ENCODE measurements around the gene TESMIN.

The TESMIN gene

DNA sequence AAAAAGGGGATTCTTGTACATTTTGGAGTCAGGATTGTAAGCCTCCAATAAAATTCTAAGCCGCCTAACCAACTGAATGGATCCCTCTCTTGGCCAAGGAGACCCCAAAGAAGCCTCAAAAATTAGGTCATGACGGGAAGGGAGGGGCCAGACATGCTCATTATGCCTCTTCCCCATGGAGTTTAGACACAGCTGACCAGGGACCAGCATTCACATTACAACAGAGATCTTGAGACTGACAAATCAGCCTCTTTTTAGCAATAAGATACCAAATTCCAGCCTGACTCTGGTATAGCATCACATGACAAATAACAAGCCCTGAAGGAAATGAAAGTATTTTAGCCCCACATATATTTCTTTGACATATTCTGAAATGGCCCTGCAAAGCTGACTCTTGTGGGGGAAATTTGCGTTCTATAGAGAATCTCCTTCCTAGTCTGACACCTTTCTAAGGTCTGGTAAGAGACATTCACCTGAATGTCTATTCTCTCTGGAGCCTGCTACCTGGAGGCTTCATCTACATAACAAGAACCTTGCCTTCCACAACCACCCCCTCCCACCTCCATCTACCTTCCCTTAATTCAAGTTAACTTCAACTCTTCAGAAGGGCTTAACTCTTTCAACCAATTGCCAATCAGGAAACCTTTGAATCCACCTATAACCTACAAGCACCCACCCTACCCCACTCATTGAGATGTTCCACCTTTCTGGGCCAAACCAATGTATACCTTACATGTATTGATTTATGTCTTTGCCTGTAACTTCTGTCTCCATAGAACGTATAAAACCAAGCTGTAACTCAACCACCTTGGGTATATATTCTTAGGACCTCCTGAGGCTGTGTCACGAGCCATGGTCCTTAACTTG lies 56.7 kb downstream of the TESMIN start:
- Histone ChIP-seq H3K9me3 (ENCODE audit: severe bottlenecking) (peaks cover 11% of the 10 kb centered on the region), H3K4me3 (ENCODE audit: low read depth, low read length) (no peak overlapping the region), H3K27ac (no peak overlapping the region), H3K36me3 (no peaks in the 10 kb centered on the region), H3K27me3 (ENCODE audit: insufficient read depth, low read depth, severe bottlenecking) (no peaks in the 10 kb centered on the region)
- TF ChIP-seq, protein P1, sequence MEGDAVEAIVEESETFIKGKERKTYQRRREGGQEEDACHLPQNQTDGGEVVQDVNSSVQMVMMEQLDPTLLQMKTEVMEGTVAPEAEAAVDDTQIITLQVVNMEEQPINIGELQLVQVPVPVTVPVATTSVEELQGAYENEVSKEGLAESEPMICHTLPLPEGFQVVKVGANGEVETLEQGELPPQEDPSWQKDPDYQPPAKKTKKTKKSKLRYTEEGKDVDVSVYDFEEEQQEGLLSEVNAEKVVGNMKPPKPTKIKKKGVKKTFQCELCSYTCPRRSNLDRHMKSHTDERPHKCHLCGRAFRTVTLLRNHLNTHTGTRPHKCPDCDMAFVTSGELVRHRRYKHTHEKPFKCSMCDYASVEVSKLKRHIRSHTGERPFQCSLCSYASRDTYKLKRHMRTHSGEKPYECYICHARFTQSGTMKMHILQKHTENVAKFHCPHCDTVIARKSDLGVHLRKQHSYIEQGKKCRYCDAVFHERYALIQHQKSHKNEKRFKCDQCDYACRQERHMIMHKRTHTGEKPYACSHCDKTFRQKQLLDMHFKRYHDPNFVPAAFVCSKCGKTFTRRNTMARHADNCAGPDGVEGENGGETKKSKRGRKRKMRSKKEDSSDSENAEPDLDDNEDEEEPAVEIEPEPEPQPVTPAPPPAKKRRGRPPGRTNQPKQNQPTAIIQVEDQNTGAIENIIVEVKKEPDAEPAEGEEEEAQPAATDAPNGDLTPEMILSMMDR (IDR thresholded peaks at IDR 0.05; ENCODE audit: low read depth, low read length) = no peak
- no peak for DNase-seq

DNA sequence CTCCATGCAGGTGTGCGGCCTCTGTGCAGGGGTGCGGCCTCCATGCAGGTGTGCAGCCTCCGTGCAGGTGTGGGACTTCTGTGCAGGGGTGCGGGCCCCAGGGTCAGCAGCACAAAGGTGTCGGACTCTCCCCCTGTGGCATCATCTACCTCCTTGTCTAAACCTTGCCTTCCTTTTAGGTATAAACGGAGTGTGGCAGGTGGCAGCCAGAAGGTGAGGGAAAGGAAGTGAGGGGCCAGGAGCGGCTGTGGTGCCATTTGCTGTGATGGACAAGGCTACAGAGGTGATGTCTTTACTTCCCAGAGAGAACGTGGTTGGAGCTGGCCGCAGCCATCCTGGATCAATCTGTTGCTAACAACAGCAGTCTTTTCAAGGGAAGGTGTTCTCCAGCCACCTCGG lies 57.8 kb downstream of the TESMIN start:
- Histone ChIP-seq H3K9me3 (ENCODE audit: severe bottlenecking) (peaks cover 4% of the 10 kb centered on the region), H3K27ac (no peak overlapping the region), H3K36me3 (no peaks in the 10 kb centered on the region), H3K4me3 (ENCODE audit: low read depth, low read length) (no peak overlapping the region), H3K27me3 (ENCODE audit: insufficient read depth, low read depth, severe bottlenecking) (no peaks in the 10 kb centered on the region)
- no peak for DNase-seq
- TF ChIP-seq, protein P1 (IDR thresholded peaks at IDR 0.05; ENCODE audit: low read depth, low read length) = no peak

DNA sequence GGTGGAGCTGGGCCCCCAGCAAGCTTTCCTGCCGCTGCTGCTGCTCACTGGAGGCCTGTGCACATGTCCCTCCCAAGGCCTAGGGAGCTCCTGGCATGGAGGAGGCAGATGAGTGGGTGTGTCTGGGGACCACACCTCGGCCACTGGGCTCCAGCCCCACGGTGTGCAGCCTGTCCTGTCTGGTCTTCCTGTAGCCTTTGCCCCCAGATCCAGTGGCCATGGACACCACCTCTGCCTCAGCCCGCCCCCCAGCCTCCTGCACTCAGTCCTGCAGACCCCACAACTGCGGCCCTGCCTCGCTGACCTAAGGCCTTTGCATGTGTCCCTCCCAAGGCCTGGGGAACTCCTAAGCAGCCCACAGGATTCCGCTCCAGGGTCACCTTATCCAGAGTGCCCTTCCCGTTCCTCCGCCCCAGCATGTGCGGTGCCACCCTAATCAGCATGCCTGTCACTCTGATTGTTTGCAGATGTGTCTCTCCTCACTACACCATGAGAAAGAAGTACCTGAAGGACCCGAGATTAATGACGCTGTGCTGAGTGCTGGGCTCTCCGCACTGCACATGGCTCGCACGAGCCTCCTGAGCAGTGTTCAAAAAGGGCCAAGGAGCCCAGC lies 58.3 kb downstream of the TESMIN start:
- Histone ChIP-seq H3K27ac (no peak overlapping the region), H3K9me3 (ENCODE audit: severe bottlenecking) (peaks cover 4% of the 10 kb centered on the region), H3K27me3 (ENCODE audit: insufficient read depth, low read depth, severe bottlenecking) (no peaks in the 10 kb centered on the region), H3K36me3 (no peaks in the 10 kb centered on the region), H3K4me3 (ENCODE audit: low read depth, low read length) (no peak overlapping the region)
- no peak for DNase-seq
- TF ChIP-seq, protein P1 (IDR thresholded peaks at IDR 0.05; ENCODE audit: low read depth, low read length) = no peak

DNA sequence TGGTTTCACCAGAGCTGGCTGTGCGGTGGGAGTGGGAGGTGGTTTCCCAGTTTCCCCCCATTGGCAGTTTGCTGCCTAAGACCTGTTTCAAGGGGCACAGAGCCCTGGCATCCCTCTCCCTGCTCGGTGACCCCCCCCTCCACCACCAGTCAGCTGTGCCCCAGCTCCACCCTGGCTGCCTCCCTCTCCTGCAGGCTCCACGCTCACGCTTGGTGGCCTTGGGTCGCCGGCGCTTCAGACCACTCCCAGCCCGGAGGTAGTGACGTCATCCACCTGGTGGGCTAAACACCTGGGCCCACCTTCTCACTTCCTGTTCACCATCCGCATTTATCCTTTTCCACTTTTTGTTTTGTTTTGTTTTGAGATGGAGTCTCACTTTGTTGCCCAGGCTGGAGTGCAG lies 59.2 kb downstream of the TESMIN start:
- Histone ChIP-seq H3K27ac (no peak overlapping the region), H3K27me3 (ENCODE audit: insufficient read depth, low read depth, severe bottlenecking) (no peaks in the 10 kb centered on the region), H3K36me3 (no peaks in the 10 kb centered on the region), H3K9me3 (ENCODE audit: severe bottlenecking) (peaks cover 4% of the 10 kb centered on the region), H3K4me3 (ENCODE audit: low read depth, low read length) (no peak overlapping the region)
- TF ChIP-seq, protein P1 (IDR thresholded peaks at IDR 0.05; ENCODE audit: low read depth, low read length) = no peak
- DNase-seq = no peak

DNA sequence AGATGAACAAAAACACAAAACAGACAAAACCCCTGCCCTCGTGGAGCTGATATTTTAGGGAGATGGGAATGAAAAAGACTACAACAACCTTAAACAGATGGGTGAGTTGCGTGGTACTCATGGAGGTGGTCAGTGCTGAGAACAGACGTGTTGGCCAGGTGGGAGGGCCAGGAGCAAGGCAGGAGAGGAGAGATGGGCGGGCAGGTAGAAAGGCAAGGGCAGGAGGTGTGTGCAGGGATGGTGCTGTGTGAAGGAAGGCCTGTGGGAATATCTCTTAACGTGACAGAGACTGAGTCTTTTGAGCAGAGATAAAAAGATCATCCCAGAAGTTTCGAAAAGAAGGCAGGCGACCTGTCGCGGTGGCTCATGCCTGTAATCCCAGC lies 59.9 kb downstream of the TESMIN start:
- no peaks in the 10 kb centered on the region for H3K36me3 ChIP-seq
- H3K4me3 ChIP-seq (ENCODE audit: low read depth, low read length) = no peak overlapping the region
- no peak overlapping the region for H3K27ac ChIP-seq
- no peaks in the 10 kb centered on the region for H3K27me3 ChIP-seq (ENCODE audit: insufficient read depth, low read depth, severe bottlenecking)
- DNase-seq = no peak
- TF ChIP-seq, protein P1 (IDR thresholded peaks at IDR 0.05; ENCODE audit: low read depth, low read length) = no peak
- peaks cover 3% of the 10 kb centered on the region for H3K9me3 ChIP-seq (ENCODE audit: severe bottlenecking)

All from WERI-Rb-1 (cell line).